ENCODE measurements around the gene EXOSC7.

DNA sequence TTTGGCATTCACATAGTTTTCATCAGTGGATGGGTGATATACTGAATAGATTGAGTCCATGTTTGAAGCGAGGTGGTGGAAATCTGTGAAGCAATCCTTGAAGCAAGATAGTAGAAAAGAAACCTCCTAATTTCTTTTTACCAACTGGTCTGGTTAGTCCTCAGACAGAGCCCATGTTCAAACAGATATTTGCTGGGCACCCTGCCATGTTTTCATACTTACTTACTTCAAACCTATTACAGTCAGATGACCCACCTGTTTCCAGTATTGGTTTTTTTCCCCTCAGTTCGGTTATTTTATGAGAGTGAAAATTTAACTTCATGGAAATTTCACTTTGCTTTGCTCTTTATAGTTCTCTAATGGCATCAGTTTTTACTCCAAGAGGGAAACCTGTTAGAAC lies 23.7 kb downstream of the EXOSC7 start:
- TF ChIP-seq CTCF (conservative IDR thresholded peaks at IDR 0.05): no peak
- no peak for TF ChIP-seq ZFX (IDR thresholded peaks at IDR 0.05)
